GM23248 (cell line): ENCODE results near the gene TMEM63C.

Experiments used
- EZH2 ChIP-seq: fragments of 200-600 bp; sonication (generic); IDR thresholded peaks from 2 replicates; pipeline ENCODE4 v1.6.1; 2018; ENCODE audit warnings: antibody characterized with exemption, mild to moderate bottlenecking; ENCODE audit not compliant: insufficient read depth, poor library complexity, severe bottlenecking
- EZH2phosphoT487 ChIP-seq: fragments of 200-600 bp; sonication (generic); IDR thresholded peaks from 2 replicates; pipeline ENCODE4 v1.6.1; 2018; ENCODE audit warnings: antibody characterized with exemption, moderate library complexity, mild to moderate bottlenecking, low read depth; ENCODE audit not compliant: insufficient read depth

GRCh38 chr14:77268989-77269600, 87.5 kb downstream of the TMEM63C start:
- no peak for TF ChIP-seq EZH2
- TF ChIP-seq EZH2phosphoT487: no peak
